ENCODE measurements around the gene DLST.

- TF ChIP-seq CTCF (conservative IDR thresholded peaks at IDR 0.05): no peak
- no peak for TF ChIP-seq EZH2 (IDR thresholded peaks at IDR 0.05; ENCODE audit: low read depth)
Measured at GRCh38 chr14:74896400-74896799, 14.7 kb downstream of the DLST start.
